HepG2 (cell line): ENCODE data around the gene DEFB113. TPM values are rescaled to one million over a fixed set of nuclear protein-coding genes. Genes with fewer than 3 reads are reported as not detected.
A peak's percentile ranks its signal among the peaks of the same experiment; 100 is the strongest.

Experiments used
- ATAC-seq: fragments of 200-7000 bp; cut with Tn5 transposase; 3 replicates; pipeline ENCODE4 v1.9.1; 2020; ENCODE audit warnings: mild to moderate bottlenecking, moderate library complexity
- BruUV-seq: library from RNA; stranded (reverse); fragments of 400-500 nt; replicated peaks from 2 replicates; lab custom pipeline; 2021; lab: Mats Ljungman, UMichigan
- CTCF ChIA-PET: fragments of 300-600 bp; formaldehyde crosslinking; extraction: SDS; loops from one replicate; lab custom pipeline; 2021; ENCODE audit warnings: low total read pairs, inconsistent platforms, low intra/inter-chr PET ratio; lab: Yijun Ruan, JAX
- POLR2A ChIA-PET: fragments of 350-600 bp; sonication (Branson Sonifier 250); formaldehyde crosslinking; loops from one replicate; lab custom pipeline; 2020; ENCODE audit warnings: antibody characterized with exemption, inconsistent platforms; lab: Yijun Ruan, JAX
- DNase-seq: peaks from one replicate; pipeline ENCODE4 v3.0.0-alpha.2; 2015; ENCODE audit warnings: low spot score
- FAIRE-seq: peaks from 3 replicates; lab custom pipeline; 2011; peaks lifted over from hg19 to GRCh38; lab: Jason Lieb, UNC
- H2AFZ ChIP-seq: one replicate; pipeline ENCODE4 v1.6.1; 2011; ENCODE audit warnings: low read length, inconsistent platforms
- H3K27ac ChIP-seq: fragments of 300-600 bp; 3 replicates; pipeline ENCODE4 v1.8.0; 2011; ENCODE audit warnings: mixed run types, mild to moderate bottlenecking, mixed read lengths, low read length, inconsistent platforms; ENCODE audit not compliant: insufficient read depth; ENCODE audit errors: extremely low read length
- H3K27me3 ChIP-seq, 2 experiments: fragments of 200-600 bp in 1 of 2; 2 replicates in 1 of 2; 3 replicates in 1 of 2; pipeline versions ENCODE4 v1.6.0 to v1.8.0; 2011; ENCODE audit warnings: low read length in 2 of 2, mild to moderate bottlenecking in 2 of 2, moderate library complexity in 2 of 2, inconsistent platforms in 1 of 2; ENCODE audit not compliant: insufficient read depth in 2 of 2, control insufficient read depth in 1 of 2
- H3K36me3 ChIP-seq, 2 experiments: fragments of 200-600 bp in 1 of 2; replicated peaks in 1 of 2; 2 replicates in 1 of 2; 3 replicates in 1 of 2; pipeline versions ENCODE4 v1.5.1 to v1.8.0; 2011; ENCODE audit warnings: low read length in 2 of 2, inconsistent platforms in 1 of 2; ENCODE audit not compliant: insufficient read depth in 2 of 2, control insufficient read depth in 1 of 2
- H3K4me1 ChIP-seq: 2 replicates; pipeline ENCODE4 v1.5.1; 2012; ENCODE audit warnings: low read length, inconsistent platforms; ENCODE audit not compliant: insufficient read depth
- H3K4me2 ChIP-seq: 2 replicates; pipeline ENCODE4 v1.6.0; 2011; ENCODE audit warnings: low read depth, low read length, inconsistent platforms
- H3K4me3 ChIP-seq, 3 experiments: fragments of 200-600 bp in 1 of 3; sonication (generic), shearing (Covaris generic) in 1 of 3; replicated peaks in 1 of 3; 2 replicates each; pipeline ENCODE4 v1.5.1; 2011 to 2016; ENCODE audit warnings: low read length in 3 of 3, inconsistent platforms in 2 of 3, low read depth in 2 of 3, mild to moderate bottlenecking in 2 of 3, control low read depth in 1 of 3, mixed read lengths in 1 of 3; ENCODE audit not compliant: insufficient read depth in 1 of 3
- H3K79me2 ChIP-seq: one replicate; pipeline ENCODE4 v1.6.1; 2011; ENCODE audit warnings: low read length, inconsistent platforms; ENCODE audit not compliant: insufficient read depth
- H3K9ac ChIP-seq: 2 replicates; pipeline ENCODE4 v1.6.0; 2011; ENCODE audit warnings: mild to moderate bottlenecking, low read depth, low read length, inconsistent platforms; ENCODE audit not compliant: insufficient read depth
- H3K9me3 ChIP-seq: 2 replicates; pipeline ENCODE4 v1.5.1; 2012; ENCODE audit warnings: mild to moderate bottlenecking, low read length
- H4K20me1 ChIP-seq: 2 replicates; pipeline ENCODE4 v1.6.0; 2011; ENCODE audit warnings: inconsistent platforms, mild to moderate bottlenecking, low read length, moderate library complexity; ENCODE audit not compliant: insufficient read depth
- CSRNP2 ChIP-seq: sonication (generic); formaldehyde crosslinking; conservative IDR thresholded peaks from 2 replicates; pipeline ENCODE4 v1.8.0; 2022; ENCODE audit warnings: low read depth, missing genetic modification reagents
- HES4 ChIP-seq: sonication (generic); formaldehyde crosslinking; IDR thresholded peaks from 2 replicates; pipeline ENCODE4 v1.9.0; 2021; ENCODE audit warnings: mild to moderate bottlenecking, missing genetic modification reagents, borderline replicate concordance
- HMG20B ChIP-seq: conservative IDR thresholded peaks from 2 replicates; pipeline ENCODE4 v1.6.1; 2016; ENCODE audit warnings: missing genetic modification reagents, missing compliant biosample characterization
- MAFF ChIP-seq: IDR thresholded peaks from 2 replicates; pipeline ENCODE4 v1.6.1; 2011; ENCODE audit warnings: low read depth, low read length, improper control_type of control experiment
- MAFK ChIP-seq, 2 experiments: IDR thresholded peaks in 1 of 2; conservative IDR thresholded peaks in 1 of 2; 2 replicates each; pipeline ENCODE4 v1.6.1; 2011; ENCODE audit warnings: improper control_type of control experiment in 2 of 2, low read length in 2 of 2
- NCOA5 ChIP-seq: sonication (generic); formaldehyde crosslinking; IDR thresholded peaks from 2 replicates; pipeline ENCODE4 v1.4.0; 2020; ENCODE audit warnings: missing genetic modification reagents
- NFKBIZ ChIP-seq: IDR thresholded peaks from 2 replicates; pipeline ENCODE4 v1.6.1; 2018; ENCODE audit warnings: missing genetic modification reagents, missing compliant biosample characterization
- PATZ1 ChIP-seq: sonication (generic); formaldehyde crosslinking; IDR thresholded peaks from 2 replicates; pipeline ENCODE4 v1.4.0; 2020; ENCODE audit warnings: missing genetic modification reagents
- RFXANK ChIP-seq: IDR thresholded peaks from 2 replicates; pipeline ENCODE4 v1.6.1; 2016
- THYN1 ChIP-seq: sonication (generic); formaldehyde crosslinking; IDR thresholded peaks from 2 replicates; pipeline ENCODE4 v1.8.1; 2023; ENCODE audit warnings: low read depth, mild to moderate bottlenecking, moderate library complexity, missing genetic modification reagents, borderline replicate concordance
- XBP1 ChIP-seq: sonication (generic); formaldehyde crosslinking; IDR thresholded peaks from 2 replicates; pipeline ENCODE4 v1.5.0; 2020; ENCODE audit warnings: missing genetic modification reagents
- ZNF24 ChIP-seq: fragments of 450-650 bp; IDR thresholded peaks from 2 replicates; pipeline ENCODE4 v1.6.1; 2017; ENCODE audit warnings: antibody characterized with exemption, mild to moderate bottlenecking
- ZNF891 ChIP-seq: sonication (generic); formaldehyde crosslinking; IDR thresholded peaks from 2 replicates; pipeline ENCODE4 v1.5.0; 2020; ENCODE audit warnings: mild to moderate bottlenecking, missing genetic modification reagents
- WGBS: methylation state at CpG from one replicate; pipeline ENCODE4 v1.1.6; 2017; ENCODE audit warnings: low lambda C conversion rate; 5-methylcytosine and 5-hydroxymethylcytosine counted together
- in situ Hi-C: cut with HindIII; loops from 2 replicates; pipeline ENCODE4 v1.10.0; 2017; ENCODE audit warnings: low pct_unique_long_range_greater_than_20kb; ENCODE audit not compliant: extremely low pct_ligation_motif_present
- intact Hi-C: fragments of 100-400 bp; cut with micrococcal nuclease; formaldehyde crosslinking; loops from one replicate; pipeline ENCODE4 v1.10.0; 2022; ENCODE audit not compliant: unreplicated experiment
- polyA plus RNA-seq, 8 experiments: library from polyadenylated mRNA; depleted of rRNA in 3 of 8; stranded (reverse) in 7 of 8; unstranded in 1 of 8; fragments of >200 nt; fragmentation: Illumina TruSeq in 4 of 8; extraction: Trizol in 4 of 8; gene quantifications; 2 replicates each; pipeline versions ENCODE4 v1.2.1 to v1.2.3, GENCODE V29; 2011 to 2016; ENCODE audit warnings: low read depth in 4 of 8, missing spikeins in 1 of 8, mixed read lengths in 1 of 8; ENCODE audit not compliant: insufficient read depth in 1 of 8
- total RNA-seq, 5 experiments: library from RNA; depleted of rRNA; stranded (reverse); fragments of >200 nt; fragmentation: Illumina TruSeq; extraction: Trizol; gene quantifications; 2 replicates each; pipeline ENCODE4 v1.2.3, GENCODE V29; 2016; ENCODE audit warnings: low read depth in 1 of 5

The DEFB113 gene
- total and polyA plus RNA-seq, 2 of the 13 experiments (the other 11 are each of a cell fraction or from before 2014, with no cell fraction given): not detected

- no peaks in the 10 kb centered on the region for H3K27me3 ChIP-seq
- in situ Hi-C loops: no loop called here
- BruUV-seq: no TSS peak
- CTCF ChIA-PET: no interaction called here
- no peaks in the 10 kb centered on the region for H3K9me3 ChIP-seq
- no peaks in the 10 kb centered on the region for H3K36me3 ChIP-seq
- TF ChIP-seq ZNF891 (CRISPR knock-in tag) (no peak), NFKBIZ (CRISPR knock-in tag) (no peak), MAFK (conservative IDR thresholded peaks at IDR 0.05 in 1 of 2, IDR thresholded peaks at IDR 0.05 in 1 of 2; ENCODE audit: low read length in 2 of 2) (peak in 1 of 2 experiments; percentile 51; a peak in 1 of 4 replicates), RFXANK (CRISPR knock-in tag) (no peak), ZNF24 (no peak), HES4 (no peak), NCOA5 (CRISPR knock-in tag) (no peak), MAFF (peak; percentile 42; the same call in 1 of the 2 replicates), XBP1 (CRISPR knock-in tag) (no peak)
- TF ChIP-seq, all 625 proteins: peak for 2
- intact Hi-C loops: no loop called here
- no peak for ATAC-seq
- no peak overlapping the region for H3K9ac ChIP-seq
- H3K4me3 ChIP-seq: no peak overlapping the region
- POLR2A ChIA-PET: no interaction called here
- no peaks in the 10 kb centered on the region for H3K4me1 ChIP-seq
- H2AFZ ChIP-seq: no peak overlapping the region
- FAIRE-seq: no peak
- no peak overlapping the region for H3K4me2 ChIP-seq
- 1% methylated on average over 3 of the region's 3 CpGs for WGBS
- no peaks in the 10 kb centered on the region for H3K79me2 ChIP-seq
- H3K27ac ChIP-seq: no peak overlapping the region
- DNase-seq: no peak
- H4K20me1 ChIP-seq: no peaks in the 10 kb centered on the region
Observed at GRCh38 chr6:49935387-49935786, 34.0 kb downstream of the DEFB113 start.

- Histone ChIP-seq H3K4me1 (no peaks in the 10 kb centered on the region), H3K27ac (no peak overlapping the region), H4K20me1 (no peaks in the 10 kb centered on the region), H3K9ac (no peak overlapping the region), H3K4me2 (no peak overlapping the region), H3K36me3 (no peaks in the 10 kb centered on the region), H3K27me3 (no peaks in the 10 kb centered on the region), H3K4me3 (no peak overlapping the region), H3K79me2 (no peaks in the 10 kb centered on the region), H3K9me3 (no peaks in the 10 kb centered on the region), H2AFZ (no peak overlapping the region)
- ATAC-seq (no peak), FAIRE-seq (no peak), DNase-seq (no peak)
- ChIA-PET CTCF (no interaction called here), POLR2A (no interaction called here)
- no TSS peak for BruUV-seq
- in situ Hi-C loops: no loop called here
- WGBS: 9% methylated on average over 1 of the region's 1 CpG
- intact Hi-C loops: no loop called here
- TF ChIP-seq THYN1 (no peak), HES4 (no peak), CSRNP2 (CRISPR knock-in tag) (no peak), HMG20B (CRISPR knock-in tag) (no peak), PATZ1 (CRISPR knock-in tag) (no peak)
Observed at GRCh38 chr6:49934770-49935169, 34.7 kb downstream of the DEFB113 start.
